K562 (cell line): ENCODE results near the gene PNPLA1. TPM values are rescaled to one million over a fixed set of nuclear protein-coding genes. Genes with fewer than 3 reads are reported as not detected.

Source experiments
- ATAC-seq: fragments of 200-7000 bp; cut with Tn5 transposase; 3 replicates; pipeline ENCODE4 v1.9.1; 2020; ENCODE audit warnings: moderate library complexity
- BruUV-seq: library from RNA; stranded (reverse); fragments of 400-500 nt; replicated peaks from 2 replicates; lab custom pipeline; 2021; lab: Mats Ljungman, UMichigan
- CTCF ChIA-PET: fragments of 300-600 bp; formaldehyde crosslinking; extraction: SDS; loops from one replicate; lab custom pipeline; 2021; ENCODE audit warnings: low intra/inter-chr PET ratio; lab: Yijun Ruan, JAX
- POLR2A ChIA-PET: fragments of 300-600, 350-650 bp; sonication (Branson Sonifier 250); formaldehyde crosslinking; extraction: SDS; loops from one replicate; lab custom pipeline; 2021; ENCODE audit warnings: antibody characterized with exemption, inconsistent platforms; lab: Yijun Ruan, JAX
- DNase-seq, 4 experiments: peaks; one replicate each; pipeline versions ENCODE4 v3.0.0 to v3.0.0-alpha.2; 2011 to 2018; ENCODE audit warnings: low spot score in 3 of 4, mixed read lengths in 3 of 4; ENCODE audit errors: extremely low read depth in 1 of 4
- FAIRE-seq: peaks from 2 replicates; lab custom pipeline; 2011; peaks lifted over from hg19 to GRCh38; lab: Jason Lieb, UNC
- H2AFZ ChIP-seq: 2 replicates; pipeline ENCODE4 v1.6.0; 2011; ENCODE audit warnings: low read depth, low read length, control low read depth, inconsistent platforms
- H3K27ac ChIP-seq: fragments of 200-600 bp; 3 replicates; pipeline ENCODE4 v1.8.0; 2011; ENCODE audit warnings: low read depth, mild to moderate bottlenecking, control low read depth, inconsistent platforms, low read length, moderate library complexity, mixed read lengths; ENCODE audit errors: extremely low read depth
- H3K27me3 ChIP-seq, 2 experiments: fragments of 300-600 bp in 1 of 2; 2 replicates in 1 of 2; 3 replicates in 1 of 2; pipeline versions ENCODE4 v1.6.0 to v1.8.0; 2011; ENCODE audit warnings: inconsistent platforms in 2 of 2, low read length in 2 of 2, mild to moderate bottlenecking in 1 of 2, mixed read lengths in 1 of 2, moderate library complexity in 1 of 2; ENCODE audit not compliant: control insufficient read depth in 2 of 2, insufficient read depth in 2 of 2
- H3K36me3 ChIP-seq: fragments of 300-600 bp; 3 replicates; pipeline ENCODE4 v1.8.0; 2011; ENCODE audit warnings: mild to moderate bottlenecking, low read length, inconsistent platforms; ENCODE audit not compliant: control insufficient read depth, insufficient read depth
- H3K4me1 ChIP-seq, 2 experiments: fragments of 200-600 bp in 1 of 2; replicated peaks in 1 of 2; 2 replicates in 1 of 2; 3 replicates in 1 of 2; pipeline versions ENCODE4 v1.5.1 to v1.8.0; 2011; ENCODE audit warnings: inconsistent platforms in 2 of 2, low read length in 2 of 2, mild to moderate bottlenecking in 1 of 2, mixed read lengths in 1 of 2, moderate library complexity in 1 of 2; ENCODE audit not compliant: control insufficient read depth in 2 of 2, insufficient read depth in 2 of 2
- H3K4me2 ChIP-seq: 2 replicates; pipeline ENCODE4 v1.6.1; 2011; ENCODE audit warnings: low read length, control low read depth, inconsistent platforms, mixed read lengths; ENCODE audit not compliant: insufficient read depth
- H3K4me3 ChIP-seq: fragments of 200-600 bp; sonication (generic), shearing (Covaris generic); 2 replicates; pipeline ENCODE4 v1.5.1; 2016; ENCODE audit warnings: control low read depth, inconsistent platforms
- H3K79me2 ChIP-seq: fragments of 200-600 bp; 3 replicates; pipeline ENCODE4 v1.8.0; 2011; ENCODE audit warnings: low read length, inconsistent platforms; ENCODE audit not compliant: control insufficient read depth, insufficient read depth
- H3K9ac ChIP-seq, 2 experiments: 2 replicates each; pipeline versions ENCODE4 v1.6.0 to v1.6.1; 2011; ENCODE audit warnings: low read depth in 2 of 2, low read length in 2 of 2, control low read depth in 1 of 2, inconsistent platforms in 1 of 2, mild to moderate bottlenecking in 1 of 2, mixed read lengths in 1 of 2; ENCODE audit not compliant: insufficient read depth in 1 of 2
- H3K9me1 ChIP-seq: one replicate; pipeline ENCODE4 v1.6.0; 2011; ENCODE audit warnings: inconsistent platforms, mild to moderate bottlenecking, low read length, moderate library complexity; ENCODE audit not compliant: control insufficient read depth, insufficient read depth
- H3K9me3 ChIP-seq: replicated peaks from 2 replicates; pipeline ENCODE4 v1.5.1; 2011; ENCODE audit warnings: low read depth, low read length, inconsistent platforms; ENCODE audit not compliant: control insufficient read depth, insufficient read depth
- H4K20me1 ChIP-seq: replicated peaks from 2 replicates; pipeline ENCODE4 v1.6.1; 2011; ENCODE audit warnings: low read length, inconsistent platforms, mixed read lengths; ENCODE audit not compliant: control insufficient read depth, insufficient read depth
- BCOR ChIP-seq: fragments of 450-650 bp; IDR thresholded peaks from 2 replicates; pipeline ENCODE4 v1.6.1; 2016
- DMBX1 ChIP-seq: fragments of 250-450 bp; sonication (Bioruptor Pico); IDR thresholded peaks from 2 replicates; pipeline ENCODE4 v1.8.0; 2022; ENCODE audit warnings: inconsistent platforms, mild to moderate bottlenecking, moderate library complexity, borderline replicate concordance
- FOSL1 ChIP-seq: fragments of 200-800 bp; sonication (Bioruptor generic); conservative IDR thresholded peaks from 2 replicates; pipeline ENCODE4 v1.6.1; 2016; ENCODE audit warnings: missing genetic modification characterization, missing compliant biosample characterization
- FOXJ2 ChIP-seq: fragments of 200-800 bp; sonication (Bioruptor generic); IDR thresholded peaks from 2 replicates; pipeline ENCODE4 v1.6.1; 2016; ENCODE audit warnings: missing genetic modification characterization, missing compliant biosample characterization
- KDM1A ChIP-seq, 2 experiments: fragments of 450-650 bp; IDR thresholded peaks; 2 replicates each; pipeline ENCODE4 v1.6.1; 2016; ENCODE audit warnings: mild to moderate bottlenecking in 2 of 2
- MAFF ChIP-seq: IDR thresholded peaks from 2 replicates; pipeline ENCODE4 v1.6.1; 2012; ENCODE audit warnings: low read length, improper control_type of control experiment
- MIER1 ChIP-seq: fragments of 450-650 bp; IDR thresholded peaks from 2 replicates; pipeline ENCODE4 v1.6.1; 2016; ENCODE audit warnings: antibody characterized with exemption, mild to moderate bottlenecking, low read depth
- PTBP1 ChIP-seq: fragments of 200-400 bp; formaldehyde crosslinking; IDR thresholded peaks from 2 replicates; pipeline ENCODE4 v1.6.1; 2017; ENCODE audit warnings: low read depth, low read length
- RBM25 ChIP-seq: fragments of 200-400 bp; formaldehyde crosslinking; IDR thresholded peaks from 2 replicates; pipeline ENCODE4 v1.6.1; 2018; ENCODE audit warnings: low read length, low read depth, moderate library complexity; ENCODE audit not compliant: severe bottlenecking
- RCOR1 ChIP-seq, 2 experiments: IDR thresholded peaks; 2 replicates each; pipeline ENCODE4 v1.6.1; 2012; ENCODE audit warnings: low read depth in 2 of 2, low read length in 2 of 2, borderline replicate concordance in 1 of 2, improper control_type of control experiment in 1 of 2
- SMAD1 ChIP-seq: fragments of 150-350 bp; IDR thresholded peaks from 2 replicates; pipeline ENCODE4 v1.6.1; 2014; ENCODE audit warnings: low read length, low read depth; ENCODE audit not compliant: partially characterized antibody
- SMARCA5 ChIP-seq: fragments of 450-650 bp; IDR thresholded peaks from 2 replicates; pipeline ENCODE4 v1.6.1; 2016
- SOX6 ChIP-seq: fragments of 450-650 bp; IDR thresholded peaks from 2 replicates; pipeline ENCODE4 v1.6.1; 2014; ENCODE audit warnings: mild to moderate bottlenecking
- ZNF408 ChIP-seq: fragments of 250-450 bp; sonication (Bioruptor Pico); IDR thresholded peaks from 2 replicates; pipeline ENCODE4 v1.4.0; 2020; ENCODE audit warnings: low read depth, mild to moderate bottlenecking, moderate library complexity
- WGBS: fragments of 100-300 bp; shearing (Covaris generic); methylation state at CpG from one replicate; pipeline ENCODE4 v1.1.6; 2016; ENCODE audit warnings: low coverage, mixed read lengths; ENCODE audit not compliant: insufficient coverage; ENCODE audit errors: missing lambda C conversion rate; 5-methylcytosine and 5-hydroxymethylcytosine counted together
- in situ Hi-C: fragments of 300-500 bp; cut with MboI; formaldehyde crosslinking; loops from 4 replicates; pipeline ENCODE4 v1.15.0; 2018; ENCODE audit warnings: inconsistent platforms, mixed read lengths
- intact Hi-C: fragments of 100-400 bp; cut with micrococcal nuclease; formaldehyde crosslinking; loops from 2 replicates; pipeline ENCODE4 v1.14.2; 2022
- polyA plus RNA-seq, 8 experiments: library from polyadenylated mRNA; depleted of rRNA in 4 of 8; stranded (reverse) in 5 of 8; unstranded in 3 of 8; fragments of >200 nt; fragmentation: Nextera tagmentation in 2 of 8; fragmentation: Illumina TruSeq in 1 of 8; extraction: Ambion mirVana in 2 of 8; extraction: Trizol in 1 of 8; gene quantifications; 2 replicates each; pipeline versions ENCODE4 v1.2.1 to v1.2.3, GENCODE V29; 2011 to 2014; ENCODE audit warnings: inconsistent platforms in 1 of 8, missing spikeins in 1 of 8
- total RNA-seq, 7 experiments: library from RNA; depleted of rRNA in 6 of 7; stranded (reverse); fragments of >200 nt in 6 of 7; fragmentation: Illumina TruSeq in 2 of 7; extraction: Trizol in 2 of 7; gene quantifications; 2 replicates each; pipeline versions ENCODE4 v1.2.1 to v1.2.3, GENCODE V29; 2011 to 2021; ENCODE audit warnings: low replicate concordance in 1 of 7
- TF ChIP-seq, protein P1 (sequence below): fragments of 250-450 bp; sonication (Bioruptor Pico); IDR thresholded peaks from 2 replicates; pipeline ENCODE4 v1.5.0; 2021; ENCODE audit warnings: mild to moderate bottlenecking, borderline replicate concordance

Gene PNPLA1
- total and polyA plus RNA-seq, 9 of the 15 experiments (the other 6 are each of a cell fraction or from before 2014, with no cell fraction given), result 0.04 to 0.27 (median 0.13) TPM; not detected in 2

GRCh38 chr6:36324191-36324590 lies 54.3 kb downstream of the PNPLA1 start:
- ATAC-seq, result no peak
- in situ Hi-C loops (no loop called here), intact Hi-C loops (no loop called here)
- no peak overlapping the region for H2AFZ ChIP-seq
- H3K27me3 ChIP-seq, result peaks cover 32 to 86% of the 10 kb centered on the region in 2 experiments; a peak in 4 of 5 replicates
- no peak for DNase-seq
- CTCF ChIA-PET, result no interaction called here
- H3K9me3 ChIP-seq, result no peaks in the 10 kb centered on the region
- no peak for FAIRE-seq
- no peak for TF ChIP-seq FOXJ2 (tag)
- H3K4me1 ChIP-seq, result peaks cover 0 to 5% of the 10 kb centered on the region in 2 experiments; a peak in 1 of 5 replicates
- H3K79me2 ChIP-seq, result no peaks in the 10 kb centered on the region
- H3K36me3 ChIP-seq, result no peaks in the 10 kb centered on the region
- no peak overlapping the region for H3K4me2 ChIP-seq
- H3K9me1 ChIP-seq, result no peaks in the 10 kb centered on the region
- H3K27ac ChIP-seq, result no peak overlapping the region
- no peak overlapping the region for H3K4me3 ChIP-seq
- POLR2A ChIA-PET, result interaction anchor here (1.1 to 2.0 kb wide), 2 partner anchors 14 to 17 kb away, joined by 3 to 7 read pairs; no protein-coding TSS in a partner anchor
- no peak overlapping the region for H3K9ac ChIP-seq
- WGBS, result 27% methylated on average over 6 of the region's 6 CpGs
- BruUV-seq, result no TSS peak
- H4K20me1 ChIP-seq, result no peaks in the 10 kb centered on the region; the same call in 1 of the 2 replicates

- CTCF ChIA-PET, result no interaction called here
- in situ Hi-C loops, result no loop called here
- no peak for DNase-seq
- Histone ChIP-seq H3K27ac (no peak overlapping the region), H3K4me2 (no peak overlapping the region), H3K4me3 (no peak overlapping the region), H3K27me3 (peaks cover 36 to 85% of the 10 kb centered on the region in 2 experiments; a peak in 4 of 5 replicates), H3K36me3 (no peaks in the 10 kb centered on the region), H3K9me1 (no peaks in the 10 kb centered on the region), H3K79me2 (no peaks in the 10 kb centered on the region), H3K9ac (no peak overlapping the region), H3K4me1 (peaks cover 0 to 5% of the 10 kb centered on the region in 2 experiments; a peak in 2 of 5 replicates), H2AFZ (no peak overlapping the region), H4K20me1 (no peaks in the 10 kb centered on the region; the same call in 1 of the 2 replicates), H3K9me3 (no peaks in the 10 kb centered on the region)
- FAIRE-seq, result no peak
- POLR2A ChIA-PET, result interaction anchor here (1.0 to 1.1 kb wide), 2 partner anchors 14 to 97 kb away, joined by 3 read pairs; no protein-coding TSS in a partner anchor
- no peak for ATAC-seq
- no TSS peak for BruUV-seq
- intact Hi-C loops, result no loop called here
- WGBS, result 4% methylated on average over 4 of the region's 4 CpGs
- TF ChIP-seq ZNF408 (CRISPR knock-in tag) (no peak), MIER1 (no peak), MAFF (no peak), KDM1A (IDR thresholded peaks at IDR 0.05) (peak; percentile 28 to 50; a peak in 1 of 4 replicates), RCOR1 (IDR thresholded peaks at IDR 0.05; ENCODE audit: borderline replicate concordance in 1 of 2, low read depth in 2 of 2, low read length in 2 of 2) (0 out of 4 replicates have a peak, but pooled peaks of 1 of the 2 experiments have one; percentile 14), DMBX1 (CRISPR knock-in tag) (no peak), SMARCA5 (peak; percentile 65; the same call in 1 of the 2 replicates), RBM25 (peak; percentile 86), BCOR (peak; percentile 85), SMAD1 (no peak), FOSL1 (no peak), PTBP1 (peak; percentile 70; the same call in 1 of the 2 replicates), SOX6 (no peak)
- TF ChIP-seq, protein P1, sequence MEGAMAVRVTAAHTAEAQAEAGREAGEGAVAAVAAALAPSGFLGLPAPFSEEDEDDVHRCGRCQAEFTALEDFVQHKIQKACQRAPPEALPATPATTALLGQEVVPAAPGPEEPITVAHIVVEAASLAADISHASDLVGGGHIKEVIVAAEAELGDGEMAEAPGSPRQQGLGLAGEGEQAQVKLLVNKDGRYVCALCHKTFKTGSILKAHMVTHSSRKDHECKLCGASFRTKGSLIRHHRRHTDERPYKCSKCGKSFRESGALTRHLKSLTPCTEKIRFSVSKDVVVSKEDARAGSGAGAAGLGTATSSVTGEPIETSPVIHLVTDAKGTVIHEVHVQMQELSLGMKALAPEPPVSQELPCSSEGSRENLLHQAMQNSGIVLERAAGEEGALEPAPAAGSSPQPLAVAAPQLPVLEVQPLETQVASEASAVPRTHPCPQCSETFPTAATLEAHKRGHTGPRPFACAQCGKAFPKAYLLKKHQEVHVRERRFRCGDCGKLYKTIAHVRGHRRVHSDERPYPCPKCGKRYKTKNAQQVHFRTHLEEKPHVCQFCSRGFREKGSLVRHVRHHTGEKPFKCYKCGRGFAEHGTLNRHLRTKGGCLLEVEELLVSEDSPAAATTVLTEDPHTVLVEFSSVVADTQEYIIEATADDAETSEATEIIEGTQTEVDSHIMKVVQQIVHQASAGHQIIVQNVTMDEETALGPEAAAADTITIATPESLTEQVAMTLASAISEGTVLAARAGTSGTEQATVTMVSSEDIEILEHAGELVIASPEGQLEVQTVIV (CRISPR knock-in tag), result no peak
Measured at GRCh38 chr6:36324715-36325114, 54.9 kb downstream of the PNPLA1 start.
